IMR-90 (cell line): Measurements from ENCODE around the gene CLDN9. TPM values are rescaled to one million over a fixed set of nuclear protein-coding genes. Genes with fewer than 3 reads are reported as not detected.

Source experiments
- ATAC-seq: fragments of 200-7000 bp; cut with Tn5 transposase; 2 replicates; pipeline ENCODE4 v1.9.1; 2020; ENCODE audit warnings: low read depth, mild to moderate bottlenecking, moderate library complexity
- BruUV-seq: library from RNA; stranded (reverse); fragments of 400-500 nt; replicated peaks from 2 replicates; lab custom pipeline; 2021; lab: Mats Ljungman, UMichigan
- CTCF ChIA-PET: fragments of 300-600 bp; formaldehyde crosslinking; extraction: SDS; loops from one replicate; lab custom pipeline; 2021; ENCODE audit warnings: antibody characterized with exemption; lab: Yijun Ruan, JAX
- POLR2A ChIA-PET: fragments of 300-600 bp; sonication (Branson Sonifier 250); formaldehyde crosslinking; loops from one replicate; lab custom pipeline; 2022; ENCODE audit warnings: antibody characterized with exemption; ENCODE audit not compliant: unreplicated experiment; lab: Charles Lee
- DNase-seq: peaks from one replicate; pipeline ENCODE4 v3.0.0; 2013
- H2AFZ ChIP-seq: replicated peaks from 2 replicates; pipeline ENCODE3; 2013; ENCODE audit warnings: low read length, mild to moderate bottlenecking; ENCODE audit not compliant: poor library complexity
- H2AK5ac ChIP-seq: 2 replicates; pipeline ENCODE4 v1.6.1; 2013; ENCODE audit warnings: low read depth, low read length, inconsistent platforms
- H2AK9ac ChIP-seq: replicated peaks from 2 replicates; pipeline ENCODE3; 2013; ENCODE audit warnings: mild to moderate bottlenecking, low read depth, low read length, moderate library complexity; ENCODE audit not compliant: poor library complexity
- H2BK120ac ChIP-seq: 2 replicates; pipeline ENCODE4 v1.6.1; 2013; ENCODE audit warnings: low read depth, low read length, inconsistent platforms
- H2BK15ac ChIP-seq: 3 replicates; pipeline ENCODE4 v1.6.1; 2013; ENCODE audit warnings: low read depth, low read length, inconsistent platforms
- H2BK20ac ChIP-seq: 2 replicates; pipeline ENCODE4 v1.6.1; 2013; ENCODE audit warnings: low read depth, mild to moderate bottlenecking, inconsistent platforms, low read length, moderate library complexity
- H2BK5ac ChIP-seq: 2 replicates; pipeline ENCODE4 v1.6.1; 2013; ENCODE audit warnings: mild to moderate bottlenecking, low read depth, low read length, inconsistent platforms; ENCODE audit not compliant: poor library complexity, severe bottlenecking
- H3K14ac ChIP-seq: replicated peaks from 2 replicates; pipeline ENCODE4 v1.6.1; 2013; ENCODE audit warnings: low read depth, low read length, inconsistent platforms
- H3K18ac ChIP-seq: 2 replicates; pipeline ENCODE4 v1.6.1; 2013; ENCODE audit warnings: low read depth, low read length, control low read depth
- H3K23ac ChIP-seq: 2 replicates; pipeline ENCODE4 v1.6.1; 2013; ENCODE audit warnings: low read depth, low read length, inconsistent platforms
- H3K27ac ChIP-seq: 2 replicates; pipeline ENCODE4 v1.5.1; 2013; ENCODE audit warnings: mild to moderate bottlenecking, control low read depth, low read length; ENCODE audit not compliant: insufficient read depth
- H3K27me3 ChIP-seq: 2 replicates; pipeline ENCODE4 v1.6.1; 2013; ENCODE audit warnings: low read length; ENCODE audit not compliant: control insufficient read depth, insufficient read depth
- H3K36me3 ChIP-seq: 2 replicates; pipeline ENCODE4 v1.6.1; 2013; ENCODE audit warnings: low read length, mixed read lengths; ENCODE audit not compliant: control insufficient read depth, insufficient read depth
- H3K4ac ChIP-seq: 2 replicates; pipeline ENCODE4 v1.6.1; 2013; ENCODE audit warnings: low read depth, low read length, inconsistent platforms
- H3K4me1 ChIP-seq: 2 replicates; pipeline ENCODE4 v1.6.1; 2013; ENCODE audit warnings: low read length, mixed read lengths; ENCODE audit not compliant: control insufficient read depth, insufficient read depth
- H3K4me2 ChIP-seq: 2 replicates; pipeline ENCODE4 v1.6.1; 2013; ENCODE audit warnings: low read depth, mild to moderate bottlenecking, control low read depth, low read length, moderate library complexity
- H3K4me3 ChIP-seq: 2 replicates; pipeline ENCODE4 v1.5.1; 2013; ENCODE audit warnings: low read depth, mild to moderate bottlenecking, control low read depth, low read length, moderate library complexity; ENCODE audit not compliant: insufficient read depth
- H3K56ac ChIP-seq: 2 replicates; pipeline ENCODE4 v1.6.1; 2013; ENCODE audit warnings: low read length, inconsistent platforms; ENCODE audit not compliant: insufficient read depth; ENCODE audit errors: extremely low read depth
- H3K79me1 ChIP-seq, 2 experiments: 2 replicates each; pipeline ENCODE4 v1.6.1; 2013; ENCODE audit warnings: low read length in 2 of 2, inconsistent platforms in 1 of 2, low read depth in 1 of 2
- H3K9ac ChIP-seq: 2 replicates; pipeline ENCODE4 v1.6.1; 2013; ENCODE audit warnings: low read depth, low read length, control low read depth
- H3K9me1 ChIP-seq: 2 replicates; pipeline ENCODE4 v1.6.1; 2013; ENCODE audit warnings: low read length, inconsistent platforms; ENCODE audit not compliant: insufficient read depth
- H3K9me3 ChIP-seq: 2 replicates; pipeline ENCODE4 v1.6.1; 2013; ENCODE audit warnings: low read length; ENCODE audit not compliant: control insufficient read depth, insufficient read depth
- H4K20me1 ChIP-seq: 2 replicates; pipeline ENCODE4 v1.6.1; 2013; ENCODE audit warnings: low read length, inconsistent platforms; ENCODE audit not compliant: insufficient read depth
- H4K5ac ChIP-seq: 2 replicates; pipeline ENCODE4 v1.6.1; 2013; ENCODE audit warnings: mild to moderate bottlenecking, low read depth, low read length, control low read depth
- H4K8ac ChIP-seq, 2 experiments: 2 replicates each; pipeline ENCODE4 v1.6.1; 2013; ENCODE audit warnings: low read depth in 2 of 2, low read length in 2 of 2, control low read depth in 1 of 2, inconsistent platforms in 1 of 2
- H4K91ac ChIP-seq: 2 replicates; pipeline ENCODE4 v1.6.1; 2013; ENCODE audit warnings: low read depth, low read length, inconsistent platforms; ENCODE audit not compliant: insufficient read depth
- BHLHE40 ChIP-seq: fragments of 150-350 bp; IDR thresholded peaks from 2 replicates; pipeline ENCODE4 v1.6.1; 2016; ENCODE audit warnings: mild to moderate bottlenecking, low read depth, low read length
- CHD1 ChIP-seq: IDR thresholded peaks from 2 replicates; pipeline ENCODE4 v1.6.1; 2012; ENCODE audit warnings: low read depth, low read length, improper control_type of control experiment
- ELK1 ChIP-seq: fragments of 150-350 bp; IDR thresholded peaks from 2 replicates; pipeline ENCODE4 v1.6.1; 2016; ENCODE audit warnings: low read depth, mild to moderate bottlenecking, low read length, moderate library complexity, borderline replicate concordance
- FOS ChIP-seq: fragments of 150-350 bp; IDR thresholded peaks from 2 replicates; pipeline ENCODE4 v1.6.1; 2016; ENCODE audit warnings: low read depth, low read length
- MAFK ChIP-seq: IDR thresholded peaks from 2 replicates; pipeline ENCODE4 v1.6.1; 2012; ENCODE audit warnings: low read depth, low read length, improper control_type of control experiment
- MAZ ChIP-seq: IDR thresholded peaks from 2 replicates; pipeline ENCODE4 v1.6.1; 2012; ENCODE audit warnings: low read depth, mild to moderate bottlenecking, low read length, improper control_type of control experiment, moderate library complexity, borderline replicate concordance
- MXI1 ChIP-seq: IDR thresholded peaks from 2 replicates; pipeline ENCODE4 v1.6.1; 2012; ENCODE audit warnings: low read depth, mild to moderate bottlenecking, low read length, moderate library complexity, borderline replicate concordance
- NFE2L2 ChIP-seq: fragments of 150-350 bp; IDR thresholded peaks from 2 replicates; pipeline ENCODE4 v1.6.1; 2016; ENCODE audit warnings: low read depth, mild to moderate bottlenecking, low read length
- POLR2A ChIP-seq: IDR thresholded peaks from 2 replicates; pipeline ENCODE4 v1.6.1; 2012; ENCODE audit warnings: mild to moderate bottlenecking, low read depth, low read length
- SMC3 ChIP-seq: fragments of 150-350 bp; IDR thresholded peaks from 2 replicates; pipeline ENCODE4 v1.6.1; 2016; ENCODE audit warnings: low read depth, mild to moderate bottlenecking, antibody characterized with exemption, low read length, moderate library complexity
- whole genome bisulfite sequencing, 2 experiments: methylation state at CpG; one replicate each; pipeline versions ENCODE4 v1.1.5 to v1.1.7; 2013; ENCODE audit warnings: missing lambda C conversion rate in 2 of 2; ENCODE audit not compliant: insufficient read length in 1 of 2; ENCODE audit errors: extremely low coverage in 2 of 2; 5-methylcytosine and 5-hydroxymethylcytosine counted together
- dilution Hi-C: fragments of 300-500 bp; cut with HindIII; formaldehyde crosslinking; loops from one replicate; pipeline ENCODE4 v1.14.3; 2018; ENCODE audit warnings: low sequenced_read_pairs; ENCODE audit not compliant: unreplicated experiment
- in situ Hi-C: fragments of 300-500 bp; cut with MboI; formaldehyde crosslinking; loops from 3 replicates; pipeline ENCODE4 v1.14.3; 2019; ENCODE audit warnings: low sequenced_read_pairs, inconsistent platforms, mixed read lengths
- intact Hi-C: fragments of 100-400 bp; cut with micrococcal nuclease; formaldehyde crosslinking; loops from 2 replicates; pipeline ENCODE4 v1.10.0; 2022
- polyA plus RNA-seq, 3 experiments: library from polyadenylated mRNA; depleted of rRNA; stranded (reverse); fragments of >200 nt; gene quantifications; 2 replicates each; pipeline ENCODE4 v1.2.3, GENCODE V29; 2012; ENCODE audit warnings: low replicate concordance in 1 of 3
- total RNA-seq: library from RNA; depleted of rRNA; stranded (reverse); fragments of >200 nt; gene quantifications from 2 replicates; pipeline ENCODE4 v1.2.3, GENCODE V29; 2012

Gene CLDN9
- total and polyA plus RNA-seq, 2 of the 4 experiments (the other 2 are of a cell fraction), result 0.05 TPM; not detected in 1

DNA sequence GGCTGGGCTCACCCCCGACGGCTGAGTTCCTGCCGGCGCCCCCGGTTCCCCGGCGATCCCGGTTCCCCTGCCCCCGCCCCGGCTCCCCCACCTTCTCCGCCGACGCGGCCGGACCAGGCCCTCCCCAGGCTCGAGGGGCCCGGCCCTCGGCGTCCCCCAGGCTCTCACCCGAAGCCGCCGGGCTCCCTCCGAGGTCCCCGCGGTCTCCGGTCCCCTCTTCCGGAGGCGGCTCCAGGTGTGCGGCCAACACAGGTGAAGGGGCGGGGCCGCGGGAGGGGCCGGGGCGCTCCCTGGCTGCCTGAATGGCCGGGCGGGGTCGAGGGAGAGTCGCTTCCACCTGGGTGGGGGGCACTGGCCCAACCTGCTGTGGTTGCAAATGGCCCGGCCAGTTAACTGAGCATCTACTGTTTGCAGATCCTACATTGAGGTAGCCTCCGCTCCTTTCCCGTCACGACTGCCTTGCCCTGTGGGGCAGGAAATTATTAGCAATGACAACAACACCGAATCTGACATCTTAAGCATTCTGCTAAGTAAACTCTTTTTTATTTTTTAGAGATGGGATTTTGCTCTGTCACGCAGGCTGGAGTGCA is 24.1 kb downstream of the CLDN9 start, which contains the start of gene BICDL2:
Gene BICDL2, minus strand, starts transcription at position 219 of the 590 bp plus-strand sequence. CDS start 1,448 bp downstream, outside the sequence.
- 6% methylated on average over 24 of the region's 44 CpGs; no CpG with 5 or more reads in 1 of the 2 experiments for WGBS, 2 experiments
- Histone ChIP-seq H2AK5ac (no peak within 1 kb of the TSS), H4K8ac (no peak within 1 kb of the TSS), H4K91ac (no peak within 1 kb of the TSS), H2BK5ac (no peak within 1 kb of the TSS), H4K20me1 (no peaks in the 10 kb centered on the region), H3K23ac (no peak within 1 kb of the TSS), H3K9me3 (no peaks in the 10 kb centered on the region), H2BK15ac (no peak within 1 kb of the TSS), H3K4me3 (no peak within 1 kb of the TSS), H4K5ac (no peak within 1 kb of the TSS), H2AK9ac (no peak within 1 kb of the TSS), H3K18ac (no peak within 1 kb of the TSS), H3K27ac (no peak within 1 kb of the TSS), H2BK20ac (no peak within 1 kb of the TSS), H2AFZ (no peak within 1 kb of the TSS), H3K9me1 (no peaks in the 10 kb centered on the region), H3K4ac (no peak within 1 kb of the TSS), H3K4me1 (no peaks in the 10 kb centered on the region), H3K36me3 (no peaks in the 10 kb centered on the region), H3K9ac (no peak within 1 kb of the TSS), H2BK120ac (no peak within 1 kb of the TSS), H3K14ac (no peak within 1 kb of the TSS), H3K27me3 (peaks cover 74% of the 10 kb centered on the region), H3K79me1 (no peaks in the 10 kb centered on the region), H3K4me2 (no peak within 1 kb of the TSS), H3K56ac (no peak within 1 kb of the TSS)
- TF ChIP-seq MAZ (no peak), BHLHE40 (no peak), SMC3 (no peak), ELK1 (no peak), NFE2L2 (no peak), POLR2A (no peak), MXI1 (no peak), FOS (no peak), CHD1 (no peak), MAFK (no peak)
- ATAC-seq (no peak), DNase-seq (no peak)
- no TSS peak for BruUV-seq
- in situ Hi-C loops (no loop called here), dilution Hi-C loops (no loop called here), intact Hi-C loops (no loop called here)
- CTCF ChIA-PET, result no interaction called here
- POLR2A ChIA-PET, result no interaction called here
